Adipose tissue (tissue), 3 donors: ENCODE data around the gene DPP8. TPM values are rescaled to one million over a fixed set of nuclear protein-coding genes. Genes with fewer than 3 reads are reported as not detected.

Experiments used
- H3K27ac ChIP-seq: one replicate; pipeline ENCODE4 v1.5.1; 2013; ENCODE audit warnings: low read depth, low read length
- WGBS, 3 donors: extraction: QIAGEN DNeasy Blood & Tissue Kit; methylation state at CpG; one replicate each; pipeline ENCODE4 v1.1.7; 2013; 5-methylcytosine and 5-hydroxymethylcytosine counted together
- polyA plus RNA-seq, 3 donors: library from polyadenylated mRNA; stranded (reverse); fragments of 200-250 nt; gene quantifications; one replicate each; pipeline ENCODE4 v1.2.3, GENCODE V29; 2013
- donor health status: healthy with polysubstance abuse.
- donor health status: Bipolar disorder and iron deficiency.
- donor health status: healthy.

The DPP8 gene
- polyA plus RNA-seq, 3 donors = 8.4 to 10.8 (median 10.5) TPM

DNA sequence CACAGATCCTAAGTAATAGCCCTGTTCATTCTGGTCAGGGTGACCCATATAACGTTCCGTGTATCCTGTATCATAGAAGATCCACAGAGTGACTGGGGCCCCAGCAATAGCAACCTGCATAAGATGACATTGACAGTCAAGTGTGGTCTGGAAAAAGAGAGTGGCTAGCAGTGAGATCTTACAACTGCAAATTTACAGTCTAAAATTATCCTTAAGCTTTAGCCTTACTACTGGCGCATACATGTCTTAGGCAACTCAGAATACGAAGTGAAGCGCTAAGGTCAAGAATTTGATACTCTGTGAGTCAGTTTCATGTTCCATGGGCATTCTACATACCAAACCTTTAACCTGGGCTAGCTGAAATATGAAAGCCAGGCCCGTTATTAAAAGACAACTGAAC, 65.5 kb downstream of the DPP8 start:
- 91 to 96% (median 95%) methylated on average over 6 of the region's 6 CpGs for WGBS, 3 donors
- no peak overlapping the region for H3K27ac ChIP-seq

DNA sequence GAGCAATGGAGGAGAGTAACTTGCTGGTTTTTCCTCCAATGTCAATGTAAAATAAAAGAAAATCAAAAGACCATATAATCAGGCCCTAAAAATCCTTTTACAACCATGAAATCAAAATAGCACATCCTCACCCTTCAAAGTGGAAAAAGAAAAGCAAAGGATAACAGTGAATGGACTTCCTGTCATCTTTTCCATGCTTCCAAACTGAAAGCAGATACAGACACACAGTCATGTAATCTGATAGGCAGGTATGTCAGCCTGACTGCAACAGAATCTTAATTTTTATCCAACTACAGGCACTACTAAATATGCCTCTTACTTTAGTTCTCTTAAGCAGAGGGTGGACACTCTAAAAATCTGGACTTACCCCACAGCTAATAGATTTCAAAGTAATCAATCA, 66.9 kb downstream of the DPP8 start:
- H3K27ac ChIP-seq = no peak overlapping the region

DNA sequence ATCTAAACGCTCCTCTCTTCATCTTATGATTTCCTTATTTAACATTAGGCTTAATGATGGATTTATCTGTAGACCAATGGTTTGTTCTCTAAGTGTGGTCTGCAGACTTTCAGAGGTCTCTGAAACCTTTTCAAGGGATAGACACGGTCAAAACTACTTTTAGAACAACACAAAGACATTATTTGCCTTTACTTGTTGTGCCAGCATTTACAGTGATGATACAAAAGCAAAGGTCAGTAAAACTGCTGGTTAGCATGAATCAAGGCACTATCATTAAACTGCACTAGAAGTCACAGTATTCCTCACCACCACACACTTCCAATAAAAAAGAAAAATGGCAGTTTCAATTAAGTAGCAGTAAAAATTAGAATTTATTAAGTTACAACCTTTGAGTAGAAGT, 70.3 kb downstream of the DPP8 start:
- WGBS, 3 donors = 88 to 91% (median 89%) methylated on average over 2 of the region's 2 CpGs
- H3K27ac ChIP-seq = no peak overlapping the region

DNA sequence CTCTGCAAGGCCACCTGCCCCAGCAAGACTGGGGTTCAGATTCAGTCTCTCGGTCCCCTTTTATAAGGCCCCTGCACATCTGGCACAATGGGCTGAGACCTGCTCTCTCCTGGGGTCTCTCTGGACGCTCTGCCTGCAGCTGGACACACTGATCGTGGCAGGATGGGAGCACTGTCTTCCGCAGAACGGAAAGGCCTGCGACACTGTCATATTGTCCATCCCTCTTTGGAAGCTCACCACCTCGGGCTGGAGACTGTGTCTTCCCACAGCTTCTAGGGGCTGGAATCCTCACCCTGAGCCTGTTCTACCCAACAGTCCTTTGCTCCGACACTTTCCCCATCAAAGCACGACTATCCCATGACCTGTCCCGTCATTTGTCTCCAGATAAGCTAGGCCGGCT, 83.3 kb downstream of the DPP8 start:
- 83 to 86% (median 86%) methylated on average over 11 of the region's 11 CpGs for WGBS, 3 donors
- H3K27ac ChIP-seq = no peak overlapping the region

DNA sequence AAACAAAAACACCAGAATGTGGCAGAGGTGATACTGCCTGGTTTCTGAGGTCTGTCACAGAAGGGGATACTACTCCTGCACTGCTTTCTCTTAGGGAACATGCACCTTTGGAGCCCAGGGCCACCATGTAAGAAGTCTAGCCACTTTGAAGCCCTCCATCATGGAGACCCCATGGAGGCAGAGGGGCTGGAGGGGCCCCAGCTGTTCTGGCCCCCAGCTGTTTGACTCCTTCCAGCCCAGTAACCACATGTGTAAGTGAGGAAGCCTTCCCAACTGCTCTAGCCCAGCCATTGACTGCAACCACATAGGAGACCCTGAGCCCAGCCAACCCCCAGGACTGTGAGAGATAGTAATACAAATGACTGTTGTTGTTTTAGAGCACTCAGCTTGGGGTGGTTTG, 85.8 kb downstream of the DPP8 start:
- no peak overlapping the region for H3K27ac ChIP-seq

DNA sequence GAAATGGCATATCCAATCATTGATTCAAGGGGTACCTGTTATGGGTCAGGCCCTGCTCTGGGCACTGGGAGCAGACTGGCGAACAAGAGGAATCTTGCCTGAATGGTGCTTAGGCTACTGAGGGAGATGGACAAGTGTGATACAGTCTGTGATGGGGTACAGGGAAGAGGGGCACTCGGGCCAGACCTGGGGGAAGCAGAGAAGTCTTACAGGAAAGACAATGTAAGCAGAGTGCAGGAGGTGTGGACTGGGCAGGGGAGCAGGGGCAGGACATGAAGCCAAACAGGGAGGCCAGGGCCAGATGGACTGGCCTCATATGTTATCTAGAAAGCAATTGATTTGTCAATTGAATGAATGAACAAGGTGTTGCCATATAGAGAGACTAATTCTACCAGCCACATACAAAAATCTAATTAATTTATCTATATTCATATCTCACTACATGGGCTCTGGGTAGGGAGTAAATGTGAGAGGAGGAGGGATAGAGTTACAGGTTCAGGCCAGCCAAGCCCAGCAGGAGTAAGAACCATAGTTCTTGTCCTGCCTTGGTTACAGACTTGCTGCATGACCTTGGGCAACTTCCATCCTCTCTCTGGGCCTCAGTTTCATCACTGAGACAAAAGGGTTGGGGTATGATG, 91.2 kb downstream of the DPP8 start:
- 75 to 84% (median 83%) methylated on average over 2 of the region's 2 CpGs for WGBS, 3 donors
- no peak overlapping the region for H3K27ac ChIP-seq

DNA sequence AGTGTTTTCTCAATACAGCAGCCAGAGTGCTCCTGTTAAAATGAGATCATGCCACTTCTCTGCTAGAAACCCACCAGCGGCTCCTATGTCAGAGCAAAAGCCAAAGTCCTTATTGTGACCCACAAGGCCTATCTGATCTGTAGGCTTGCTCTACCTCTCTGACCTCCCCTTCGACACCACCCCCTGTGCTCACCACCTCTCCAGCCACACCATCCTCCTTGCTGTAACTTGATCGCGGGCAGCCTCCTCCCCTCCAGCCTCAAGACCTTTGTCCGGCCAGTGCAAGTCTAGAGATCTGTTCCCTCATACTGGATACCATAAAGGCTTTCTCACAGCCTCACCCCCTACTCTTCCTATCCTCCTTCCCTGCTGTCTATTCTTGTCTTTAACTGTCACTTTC, 92.8 kb downstream of the DPP8 start:
- no peak overlapping the region for H3K27ac ChIP-seq
- WGBS, 3 donors = 89 to 91% (median 90%) methylated on average over 5 of the region's 5 CpGs

DNA sequence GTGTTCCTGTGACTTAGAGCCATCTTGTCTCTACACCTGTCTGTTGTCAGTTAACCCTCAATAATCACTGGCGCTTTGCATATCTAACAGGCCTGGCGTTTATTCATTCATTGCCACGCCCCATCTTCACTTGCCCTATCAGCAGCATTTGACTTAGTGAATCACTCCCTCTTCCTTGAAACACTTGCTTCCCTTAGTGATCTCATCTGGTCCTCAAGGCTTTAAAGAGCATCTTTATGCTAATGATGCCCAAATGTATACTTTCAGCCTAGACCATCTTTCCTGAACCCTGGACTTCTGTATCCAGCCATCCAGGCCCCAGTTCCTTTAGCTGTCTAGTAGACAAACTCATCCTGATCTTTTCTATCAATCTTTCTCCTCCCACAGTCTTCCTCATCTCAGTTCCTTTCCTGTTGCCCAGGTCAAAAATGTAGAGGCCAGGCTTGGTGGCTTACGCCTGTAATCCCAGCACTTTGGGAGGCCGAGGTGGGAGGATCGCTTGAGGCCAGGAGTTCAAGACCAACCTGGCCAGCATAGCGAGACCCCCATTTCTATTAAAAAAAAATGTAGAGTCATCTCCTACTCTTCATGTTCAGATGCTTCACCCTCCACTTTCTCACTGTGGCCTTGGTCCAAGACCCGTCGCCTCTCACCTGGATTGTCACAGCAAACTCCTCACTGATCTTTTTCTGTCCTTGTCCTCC, 93.4 kb downstream of the DPP8 start:
- H3K27ac ChIP-seq = no peak overlapping the region
- 87 to 90% (median 88%) methylated on average over 9 of the region's 9 CpGs for whole genome bisulfite sequencing, 3 donors

DNA sequence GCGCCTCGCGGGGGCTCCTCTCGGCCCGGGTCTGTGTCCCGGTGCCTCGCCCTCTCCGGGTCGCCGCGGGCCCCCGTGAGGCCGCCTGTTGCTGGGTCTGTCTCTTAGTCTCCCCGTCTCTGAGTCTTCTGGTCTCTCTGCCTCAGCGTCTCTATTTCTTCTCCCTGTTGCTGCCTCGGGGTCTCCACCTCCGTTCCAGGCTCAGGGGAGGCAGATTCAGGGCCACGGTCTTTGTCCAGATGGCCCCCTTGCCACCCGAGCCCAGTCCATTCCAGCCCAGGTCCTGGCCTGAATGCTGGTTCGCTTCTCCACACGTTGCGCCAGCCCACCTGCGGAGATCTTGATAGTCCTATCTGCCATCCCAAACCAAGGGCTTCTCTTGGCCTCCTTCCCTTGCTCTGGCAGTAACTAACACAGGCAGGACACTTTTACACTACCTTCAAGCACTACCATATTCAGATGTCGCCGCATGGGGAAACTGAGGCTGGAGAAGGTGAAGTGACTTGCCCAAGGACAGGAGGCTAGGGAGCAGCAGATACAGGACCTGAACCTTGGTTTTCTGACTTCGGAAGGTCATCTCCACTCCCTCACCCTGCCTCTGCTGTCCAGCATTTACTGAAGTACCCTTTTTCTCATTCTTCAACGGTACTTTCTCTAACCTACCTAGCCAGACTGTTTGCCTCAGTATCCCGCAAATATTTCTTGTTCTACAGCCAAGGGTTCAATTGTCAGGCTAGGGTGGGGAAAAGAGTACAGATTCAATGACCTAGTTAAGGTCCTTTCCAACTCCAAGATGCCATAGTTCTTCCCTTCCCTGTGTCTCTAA, 94.1 kb downstream of the DPP8 start:
- no peak overlapping the region for H3K27ac ChIP-seq

DNA sequence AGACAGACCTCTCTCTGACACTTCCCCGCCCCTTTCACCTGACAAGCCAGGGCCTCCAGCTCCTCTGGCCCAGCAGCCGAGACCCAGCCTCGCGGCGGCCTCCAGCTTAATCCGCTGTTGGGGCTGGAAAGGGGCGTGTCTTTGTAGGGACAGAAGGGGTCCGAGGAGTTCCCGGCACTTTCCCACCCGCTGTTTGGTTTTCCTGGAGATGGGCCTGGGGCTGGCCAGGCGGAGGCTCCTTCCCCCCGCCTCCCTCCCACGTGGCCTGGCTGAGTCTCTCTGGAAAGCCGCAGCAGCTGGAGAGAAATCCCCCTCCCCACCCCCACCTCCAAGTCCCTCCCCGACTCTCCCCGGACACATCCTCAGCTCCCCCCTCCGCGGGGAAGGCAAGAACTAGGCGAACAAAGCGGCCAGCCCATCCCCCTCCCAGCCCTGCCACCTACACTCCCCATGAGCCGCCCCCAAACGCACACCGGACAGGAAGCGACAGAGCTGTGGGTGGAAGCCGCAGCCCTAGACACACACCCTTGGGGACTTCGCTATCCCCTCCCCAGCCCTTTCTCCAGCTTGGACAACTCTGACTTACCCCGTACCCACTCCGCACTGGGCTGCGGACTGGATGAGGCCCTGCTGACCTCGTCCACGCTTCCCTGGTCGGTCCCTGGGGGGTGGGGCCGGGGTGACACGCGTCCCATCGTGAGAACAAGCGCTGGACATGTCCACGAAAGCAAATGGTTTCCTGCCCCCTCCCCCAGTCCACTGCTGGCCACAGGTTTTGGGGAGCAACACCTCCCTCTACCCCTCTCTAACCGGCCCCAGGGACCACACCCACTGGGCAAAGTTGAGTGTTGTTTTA, 95.9 kb downstream of the DPP8 start:
- WGBS, 3 donors = 1 to 4% (median 2%) methylated on average over 39 of the region's 39 CpGs
- H3K27ac ChIP-seq = no peak overlapping the region

More for the DNA sequence above, 94.1 kb downstream of the DPP8 start:
- 27 to 31% (median 29%) methylated on average over 28 of the region's 28 CpGs for WGBS, 3 donors

DNA sequence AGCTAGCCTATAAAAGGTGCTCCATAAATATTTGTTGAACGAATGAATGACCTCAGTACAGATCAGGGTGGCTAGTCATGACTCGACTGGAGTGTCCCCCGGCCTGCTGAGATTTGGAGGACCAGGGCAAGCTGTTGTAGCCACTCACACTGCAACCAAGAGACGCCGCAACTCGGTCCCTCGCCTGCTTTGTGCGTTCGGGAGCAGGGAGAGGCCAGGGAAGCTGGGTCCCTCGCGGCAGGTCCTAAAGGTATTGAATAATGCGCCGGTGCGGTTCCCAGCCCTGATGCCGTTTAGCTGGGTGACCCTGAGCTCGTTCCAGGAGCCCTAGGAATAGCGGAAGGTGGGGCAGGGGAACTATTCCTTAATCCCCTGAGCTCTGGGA, 96.5 kb downstream of the DPP8 start:
- 21 to 45% (median 37%) methylated on average over 17 of the region's 17 CpGs for WGBS, 3 donors
- no peak overlapping the region for H3K27ac ChIP-seq

DNA sequence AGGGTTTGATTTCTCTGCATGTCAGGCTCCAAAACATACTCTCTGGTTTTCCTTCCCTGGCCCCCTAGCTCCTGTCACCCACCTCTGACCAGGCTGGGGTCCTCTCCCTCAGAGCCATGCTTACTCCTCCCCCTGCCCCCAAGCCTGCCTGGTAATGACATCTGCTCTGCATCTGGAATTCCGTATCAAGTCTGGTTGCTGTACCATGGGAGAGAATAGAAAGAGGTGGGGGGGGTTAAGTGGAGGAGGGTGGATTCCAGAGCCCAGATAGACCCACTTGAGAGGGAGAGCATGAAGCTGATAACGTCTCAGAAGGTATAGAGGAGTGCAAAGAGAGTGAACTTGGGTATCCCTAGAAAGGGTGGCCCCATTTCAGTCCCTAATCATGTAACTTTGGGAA, 98.9 kb downstream of the DPP8 start:
- H3K27ac ChIP-seq = no peak overlapping the region
- WGBS, 3 donors = 73 to 93% (median 89%) methylated on average over 2 of the region's 2 CpGs

DNA sequence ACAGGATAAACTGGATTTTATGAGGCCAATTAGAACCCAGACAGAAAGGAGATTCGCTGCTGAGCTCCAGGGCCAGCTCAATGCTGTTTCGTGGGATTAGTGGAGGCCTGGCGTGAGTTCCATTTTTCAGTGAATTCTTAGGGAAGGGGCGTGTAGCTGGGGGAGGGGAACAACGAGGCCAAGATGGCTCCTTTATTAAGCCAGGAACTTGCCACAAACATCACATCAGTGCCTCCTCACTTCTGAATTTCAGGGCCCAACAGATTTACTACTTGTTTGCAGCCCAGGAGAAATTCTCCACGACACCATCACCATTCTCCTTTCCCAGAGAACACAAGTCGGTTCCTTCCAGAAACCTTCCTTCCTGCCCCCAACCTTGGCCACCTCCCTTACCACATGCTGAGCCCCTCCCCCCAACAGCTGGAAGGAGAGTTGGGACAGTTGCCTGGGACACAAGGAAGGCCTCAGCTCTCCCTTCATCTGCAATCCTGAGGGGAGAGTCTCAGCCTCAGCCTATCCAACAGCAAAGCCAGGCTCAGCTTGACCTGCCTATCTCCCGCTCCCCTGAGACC, 100.6 kb downstream of the DPP8 start:
- no peak overlapping the region for H3K27ac ChIP-seq
- WGBS, 3 donors = 55 to 76% (median 63%) methylated on average over 8 of the region's 8 CpGs

DNA sequence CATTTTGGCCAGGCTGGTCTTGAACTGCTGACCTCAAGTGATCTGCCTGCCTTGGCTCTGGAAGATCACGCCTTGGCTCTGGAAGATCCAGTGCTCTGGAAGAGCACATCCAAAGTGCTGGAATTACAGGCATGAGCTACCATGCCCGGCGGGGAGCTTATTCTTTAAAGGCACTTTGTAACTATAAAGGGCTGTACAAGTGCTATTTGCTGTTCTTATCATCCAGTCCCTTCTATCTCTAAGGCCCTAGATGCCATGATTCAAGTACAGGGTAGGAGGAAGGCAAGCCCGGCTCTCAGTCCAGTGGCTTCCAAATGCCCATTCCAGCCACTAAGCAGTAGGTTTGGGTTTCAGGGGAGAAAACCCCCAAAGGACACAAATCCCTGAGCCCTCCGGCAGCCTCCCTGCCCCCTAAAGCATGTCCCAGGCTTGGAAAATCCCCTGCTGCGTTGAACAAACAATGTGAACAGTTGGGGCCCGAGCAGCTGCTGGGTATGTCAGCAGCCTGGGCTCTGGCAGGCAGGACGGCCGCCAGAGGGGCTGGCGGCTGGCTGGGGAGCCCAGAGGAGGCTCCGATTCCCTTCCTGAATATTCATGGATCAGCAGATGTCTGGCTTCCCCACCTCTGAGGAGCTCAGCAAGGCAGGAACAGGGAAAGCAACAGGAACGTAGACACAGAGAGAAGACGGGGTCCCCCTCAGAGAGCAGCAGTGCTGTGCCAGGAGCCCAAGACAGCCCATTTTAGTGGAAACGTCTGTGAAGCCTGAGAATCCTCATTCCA, 102.5 kb downstream of the DPP8 start:
- 37 to 67% (median 52%) methylated on average over 14 of the region's 14 CpGs for WGBS, 3 donors
- H3K27ac ChIP-seq = no peak overlapping the region

DNA sequence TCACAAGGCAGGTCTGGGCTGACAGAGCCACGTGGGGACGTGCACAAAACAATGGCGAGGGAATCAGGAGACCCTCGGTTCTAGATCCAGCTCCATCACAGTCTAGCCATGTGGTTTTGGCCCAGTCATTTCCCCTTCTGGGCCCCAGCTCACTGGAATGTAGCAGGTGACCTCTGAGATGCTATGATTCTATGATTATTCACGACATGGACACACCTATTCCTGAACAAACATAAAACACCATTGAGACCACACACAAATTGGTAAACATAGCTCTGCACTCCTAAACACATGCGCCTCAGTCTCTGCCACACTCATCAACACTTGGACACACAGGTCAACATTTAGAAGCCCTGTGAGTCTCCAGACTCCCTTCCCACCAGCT, 103.7 kb downstream of the DPP8 start:
- WGBS, 3 donors = 86 to 88% (median 87%) methylated on average over 6 of the region's 6 CpGs
- H3K27ac ChIP-seq = no peak overlapping the region

DNA sequence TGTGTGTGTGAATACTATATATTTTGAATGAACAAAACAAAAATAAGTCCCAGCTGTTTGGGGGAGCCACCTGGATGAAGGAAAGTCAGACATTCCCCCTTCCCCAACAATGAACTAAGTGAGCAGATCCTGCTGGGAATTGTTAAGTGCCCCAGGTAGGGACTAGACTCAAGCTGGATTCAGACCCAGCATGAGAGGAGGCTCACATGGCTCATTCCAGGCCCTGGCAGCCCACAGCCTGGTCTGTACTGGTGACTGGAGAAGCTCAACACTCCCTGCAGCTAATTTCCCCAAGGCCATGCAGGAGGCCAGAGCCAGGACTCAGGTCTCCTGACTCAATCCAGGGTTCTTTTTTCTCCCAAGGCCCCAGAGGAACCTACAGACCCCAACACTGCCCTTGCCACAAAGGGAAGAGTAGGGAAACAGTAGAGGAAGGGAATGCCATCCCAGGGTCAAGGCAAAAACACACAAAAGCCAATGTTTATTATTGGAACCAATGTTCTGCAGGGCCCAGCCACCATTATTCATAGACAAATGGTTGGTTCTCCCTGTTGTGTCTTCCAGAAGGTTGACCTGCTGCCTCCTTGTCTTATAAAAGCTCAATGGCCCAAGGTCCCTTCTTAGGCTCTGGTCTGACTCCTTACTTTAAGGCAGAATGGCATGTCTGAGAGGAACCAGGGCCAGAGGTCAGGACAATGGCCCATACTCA, 104.3 kb downstream of the DPP8 start:
- H3K27ac ChIP-seq = no peak overlapping the region

DNA sequence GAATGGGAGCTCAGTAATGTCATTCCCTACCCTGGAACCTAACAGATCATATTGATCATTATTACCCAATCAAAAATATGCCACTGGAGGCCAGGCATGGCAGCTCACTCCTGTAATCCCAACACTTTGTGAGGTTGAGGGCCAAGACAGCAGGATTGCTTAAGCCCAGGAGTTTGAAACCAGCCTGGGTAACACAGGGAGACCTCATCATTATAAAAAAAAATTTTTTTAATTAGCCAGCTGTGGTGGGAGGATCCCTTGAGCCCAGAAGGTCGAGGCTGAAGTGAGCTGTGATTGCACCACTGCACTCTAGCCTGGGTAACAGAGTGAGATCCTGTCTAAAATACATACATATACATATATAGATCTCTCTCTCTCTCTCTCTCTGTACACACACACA, 104.9 kb downstream of the DPP8 start:
- 27 to 76% (median 27%) methylated on average over 1 of the region's 1 CpG for WGBS, 3 donors
- H3K27ac ChIP-seq = no peak overlapping the region
